Liver (tissue), 9 donors: ENCODE results near the gene AKR1C3. TPM values are rescaled to one million over a fixed set of nuclear protein-coding genes. Genes with fewer than 3 reads are reported as not detected.

ENCODE experiments used
- DNase-seq: peaks from one replicate; pipeline ENCODE4 v3.0.0-alpha.2; 2017; ENCODE audit warnings: low spot score
- H3K27ac ChIP-seq, 2 donors: one replicate each; pipeline ENCODE4 v1.7.0; 2013; ENCODE audit warnings: inconsistent platforms in 2 of 2, low read length in 2 of 2, control low read depth in 1 of 2, low read depth in 1 of 2, mild to moderate bottlenecking in 1 of 2
- H3K27me3 ChIP-seq, 4 donors: one replicate each; pipeline versions ENCODE4 v1.6.1 to v1.7.0; 2013; ENCODE audit warnings: low read length in 3 of 4, inconsistent platforms in 1 of 4, mild to moderate bottlenecking in 1 of 4, moderate library complexity in 1 of 4; ENCODE audit not compliant: control insufficient read depth in 4 of 4, insufficient read depth in 4 of 4
- H3K36me3 ChIP-seq, 4 donors: one replicate each; pipeline versions ENCODE4 v1.6.1 to v1.7.0; 2013; ENCODE audit warnings: low read length in 3 of 4, mild to moderate bottlenecking in 3 of 4, low read depth in 1 of 4, moderate library complexity in 1 of 4; ENCODE audit not compliant: control insufficient read depth in 4 of 4, insufficient read depth in 3 of 4
- H3K4me1 ChIP-seq, 4 donors: one replicate each; pipeline versions ENCODE4 v1.6.1 to v1.7.0; 2013; ENCODE audit warnings: low read length in 3 of 4, mild to moderate bottlenecking in 3 of 4, moderate library complexity in 1 of 4; ENCODE audit not compliant: control insufficient read depth in 4 of 4, insufficient read depth in 4 of 4
- H3K4me3 ChIP-seq, 3 donors: one replicate each; pipeline versions ENCODE4 v1.6.1 to v1.7.0; 2013; ENCODE audit warnings: low read length in 3 of 3, control low read depth in 1 of 3, low read depth in 1 of 3, mild to moderate bottlenecking in 1 of 3
- H3K9ac ChIP-seq, 2 donors: one replicate each; pipeline ENCODE4 v1.7.0; 2013; ENCODE audit warnings: low read length in 2 of 2, mild to moderate bottlenecking in 2 of 2, moderate library complexity in 2 of 2, control low read depth in 1 of 2, low read depth in 1 of 2
- H3K9me3 ChIP-seq, 4 donors: one replicate each; pipeline versions ENCODE4 v1.6.1 to v1.7.0; 2013; ENCODE audit warnings: low read length in 3 of 4; ENCODE audit not compliant: control insufficient read depth in 4 of 4
- ATF3 ChIP-seq: IDR thresholded peaks from 2 replicates; pipeline ENCODE4 v1.6.1; 2016; ENCODE audit warnings: antibody characterized with exemption
- CTCF ChIP-seq: fragments of 150-350 bp; IDR thresholded peaks from 2 replicates; pipeline ENCODE4 v1.5.1; 2017; ENCODE audit warnings: improper control_type of control experiment, low read depth, low read length; ENCODE audit not compliant: missing input control
- EGR1 ChIP-seq, 2 donors: IDR thresholded peaks; 2 replicates each; pipeline ENCODE4 v1.6.1; 2016 to 2018; ENCODE audit warnings: antibody characterized with exemption in 2 of 2, low read depth in 2 of 2
- FOXA1 ChIP-seq: IDR thresholded peaks from 2 replicates; pipeline ENCODE4 v1.6.1; 2016; ENCODE audit warnings: antibody characterized with exemption
- FOXA2 ChIP-seq: IDR thresholded peaks from 2 replicates; pipeline ENCODE4 v1.6.1; 2016; ENCODE audit warnings: antibody characterized with exemption
- GABPA ChIP-seq, 2 donors: IDR thresholded peaks in 1 of 2; conservative IDR thresholded peaks in 1 of 2; 2 replicates each; pipeline ENCODE4 v1.6.1; 2016; ENCODE audit warnings: antibody characterized with exemption in 2 of 2, mild to moderate bottlenecking in 1 of 2, moderate library complexity in 1 of 2
- HNF4A ChIP-seq, 2 donors: conservative IDR thresholded peaks; 2 replicates each; pipeline ENCODE4 v1.6.1; 2016; ENCODE audit warnings: antibody characterized with exemption in 2 of 2, mild to moderate bottlenecking in 2 of 2
- HNF4G ChIP-seq: IDR thresholded peaks from 2 replicates; pipeline ENCODE4 v1.6.1; 2016; ENCODE audit warnings: antibody characterized with exemption
- JUND ChIP-seq, 2 donors: IDR thresholded peaks; 2 replicates each; pipeline ENCODE4 v1.6.1; 2016; ENCODE audit warnings: antibody characterized with exemption in 2 of 2
- NR2F2 ChIP-seq: IDR thresholded peaks from 2 replicates; pipeline ENCODE4 v1.6.1; 2016; ENCODE audit warnings: antibody characterized with exemption
- RAD21 ChIP-seq, 2 donors: IDR thresholded peaks; 2 replicates each; pipeline ENCODE4 v1.6.1; 2016; ENCODE audit warnings: antibody characterized with exemption in 2 of 2, mild to moderate bottlenecking in 2 of 2
- RXRA ChIP-seq, 2 donors: IDR thresholded peaks; 2 replicates each; pipeline ENCODE4 v1.6.1; 2017 to 2018; ENCODE audit warnings: antibody characterized with exemption in 2 of 2, mild to moderate bottlenecking in 1 of 2
- SP1 ChIP-seq: IDR thresholded peaks from 2 replicates; pipeline ENCODE4 v1.6.1; 2018; ENCODE audit warnings: antibody characterized with exemption, mild to moderate bottlenecking
- TAF1 ChIP-seq: conservative IDR thresholded peaks from 2 replicates; pipeline ENCODE4 v1.6.1; 2016; ENCODE audit warnings: antibody characterized with exemption, mild to moderate bottlenecking
- YY1 ChIP-seq: IDR thresholded peaks from 2 replicates; pipeline ENCODE4 v1.6.1; 2016; ENCODE audit warnings: antibody characterized with exemption, mild to moderate bottlenecking
- WGBS: extraction: QIAGEN DNeasy Blood & Tissue Kit; methylation state at CpG from one replicate; pipeline ENCODE4 v1.1.7; 2013; 5-methylcytosine and 5-hydroxymethylcytosine counted together
- polyA plus RNA-seq, 2 donors: library from polyadenylated mRNA; stranded (reverse) in 1 of 2; unstranded in 1 of 2; fragments of 200-250 nt in 1 of 2; fragments of >200 nt in 1 of 2; fragmentation: Nextera tagmentation in 1 of 2; extraction: Ambion mirVana in 1 of 2; gene quantifications; one replicate each; pipeline versions ENCODE4 v1.2.1 to v1.2.3, GENCODE V29; 2013 to 2015
- total RNA-seq, 2 donors: library from RNA; depleted of rRNA; stranded (reverse); fragments of >200 nt; gene quantifications; one replicate each; pipeline ENCODE4 v1.2.3, GENCODE V29; 2014
- TF ChIP-seq, protein P1 (sequence below): IDR thresholded peaks from 2 replicates; pipeline ENCODE4 v1.6.1; 2016; ENCODE audit warnings: antibody characterized with exemption, mild to moderate bottlenecking
- TF ChIP-seq, protein P2 (sequence below): IDR thresholded peaks from 2 replicates; pipeline ENCODE4 v1.6.1; 2016; ENCODE audit warnings: antibody characterized with exemption
- TF ChIP-seq, protein P3 (sequence below): IDR thresholded peaks from 2 replicates; pipeline ENCODE4 v1.6.1; 2016; ENCODE audit warnings: antibody characterized with exemption
- donor health status: healthy.
- donor health status: healthy.
- donor health status: healthy.
- donor health status: healthy.
- donor health status: healthy.

The AKR1C3 gene
- total and polyA plus RNA-seq, 4 donors = 65.8 to 292 (median 174) TPM

GRCh38 chr10:5106553-5106952, 12.3 kb downstream of the AKR1C3 start:
- Histone ChIP-seq H3K9me3 (no peaks in the 10 kb centered on the region), H3K4me3 (no peak overlapping the region), H3K4me1 (peaks cover 0 to 10% (median 0%) of the 10 kb centered on the region in 4 donors), H3K9ac (no peak overlapping the region), H3K27ac (no peak overlapping the region), H3K36me3 (peaks cover 7 to 51% (median 24%) of the 10 kb centered on the region in 4 donors), H3K27me3 (no peaks in the 10 kb centered on the region)
- DNase-seq = no peak
- 83% methylated on average over 1 of the region's 1 CpG for WGBS
- TF ChIP-seq TAF1 (no peak), ATF3 (no peak), CTCF (no peak), GABPA (IDR thresholded peaks at IDR 0.05 in 1 of 2, conservative IDR thresholded peaks at IDR 0.05 in 1 of 2) (no peak), HNF4G (no peak), FOXA1 (no peak), EGR1 (IDR thresholded peaks at IDR 0.05; ENCODE audit: low read depth in 2 of 2) (no peak)

DNA sequence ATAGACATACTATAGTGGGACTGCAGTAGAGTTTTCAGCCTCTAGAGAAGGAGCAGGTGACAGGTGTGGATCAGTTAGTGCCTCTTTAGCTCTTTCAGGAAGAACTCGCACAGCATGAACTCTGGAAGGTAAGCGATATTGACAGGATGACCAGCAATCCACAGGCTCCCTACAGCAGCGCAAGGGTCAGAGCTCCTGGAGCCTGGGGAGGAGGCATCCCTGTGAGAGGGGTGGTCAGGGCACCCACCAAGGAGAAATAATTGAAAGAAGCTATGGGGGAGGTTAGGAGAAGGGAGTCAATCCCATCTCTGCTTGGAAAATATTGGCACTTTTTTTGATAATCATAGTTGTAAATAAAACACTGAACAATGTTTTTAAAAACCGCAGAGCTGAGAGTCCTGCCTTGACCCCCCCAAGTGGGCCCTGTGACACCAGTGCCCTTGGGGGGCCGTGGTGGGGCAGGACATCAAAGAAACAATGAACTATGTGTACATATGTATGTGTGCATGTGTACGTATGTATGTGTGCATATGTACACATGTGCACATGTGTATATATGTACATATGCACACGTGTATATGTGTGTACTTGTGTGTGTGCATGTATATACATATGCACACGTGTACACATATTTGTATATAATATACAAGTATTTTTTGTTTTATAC, 13.8 kb downstream of the AKR1C3 start:
- no peak overlapping the region for H3K27ac ChIP-seq
- no peak for TF ChIP-seq RAD21 (IDR thresholded peaks at IDR 0.05)
- TF ChIP-seq FOXA2 = no peak
- TF ChIP-seq HNF4A (conservative IDR thresholded peaks at IDR 0.05) = no peak
- TF ChIP-seq SP1 = no peak
- TF ChIP-seq GABPA (IDR thresholded peaks at IDR 0.05 in 1 of 2, conservative IDR thresholded peaks at IDR 0.05 in 1 of 2) = no peak
- TF ChIP-seq, protein P1, sequence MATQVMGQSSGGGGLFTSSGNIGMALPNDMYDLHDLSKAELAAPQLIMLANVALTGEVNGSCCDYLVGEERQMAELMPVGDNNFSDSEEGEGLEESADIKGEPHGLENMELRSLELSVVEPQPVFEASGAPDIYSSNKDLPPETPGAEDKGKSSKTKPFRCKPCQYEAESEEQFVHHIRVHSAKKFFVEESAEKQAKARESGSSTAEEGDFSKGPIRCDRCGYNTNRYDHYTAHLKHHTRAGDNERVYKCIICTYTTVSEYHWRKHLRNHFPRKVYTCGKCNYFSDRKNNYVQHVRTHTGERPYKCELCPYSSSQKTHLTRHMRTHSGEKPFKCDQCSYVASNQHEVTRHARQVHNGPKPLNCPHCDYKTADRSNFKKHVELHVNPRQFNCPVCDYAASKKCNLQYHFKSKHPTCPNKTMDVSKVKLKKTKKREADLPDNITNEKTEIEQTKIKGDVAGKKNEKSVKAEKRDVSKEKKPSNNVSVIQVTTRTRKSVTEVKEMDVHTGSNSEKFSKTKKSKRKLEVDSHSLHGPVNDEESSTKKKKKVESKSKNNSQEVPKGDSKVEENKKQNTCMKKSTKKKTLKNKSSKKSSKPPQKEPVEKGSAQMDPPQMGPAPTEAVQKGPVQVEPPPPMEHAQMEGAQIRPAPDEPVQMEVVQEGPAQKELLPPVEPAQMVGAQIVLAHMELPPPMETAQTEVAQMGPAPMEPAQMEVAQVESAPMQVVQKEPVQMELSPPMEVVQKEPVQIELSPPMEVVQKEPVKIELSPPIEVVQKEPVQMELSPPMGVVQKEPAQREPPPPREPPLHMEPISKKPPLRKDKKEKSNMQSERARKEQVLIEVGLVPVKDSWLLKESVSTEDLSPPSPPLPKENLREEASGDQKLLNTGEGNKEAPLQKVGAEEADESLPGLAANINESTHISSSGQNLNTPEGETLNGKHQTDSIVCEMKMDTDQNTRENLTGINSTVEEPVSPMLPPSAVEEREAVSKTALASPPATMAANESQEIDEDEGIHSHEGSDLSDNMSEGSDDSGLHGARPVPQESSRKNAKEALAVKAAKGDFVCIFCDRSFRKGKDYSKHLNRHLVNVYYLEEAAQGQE = no peak
- TF ChIP-seq FOXA1 = no peak
- no peak for TF ChIP-seq CTCF
- no peak for TF ChIP-seq EGR1 (IDR thresholded peaks at IDR 0.05; ENCODE audit: low read depth in 2 of 2)
- TF ChIP-seq, protein P2, sequence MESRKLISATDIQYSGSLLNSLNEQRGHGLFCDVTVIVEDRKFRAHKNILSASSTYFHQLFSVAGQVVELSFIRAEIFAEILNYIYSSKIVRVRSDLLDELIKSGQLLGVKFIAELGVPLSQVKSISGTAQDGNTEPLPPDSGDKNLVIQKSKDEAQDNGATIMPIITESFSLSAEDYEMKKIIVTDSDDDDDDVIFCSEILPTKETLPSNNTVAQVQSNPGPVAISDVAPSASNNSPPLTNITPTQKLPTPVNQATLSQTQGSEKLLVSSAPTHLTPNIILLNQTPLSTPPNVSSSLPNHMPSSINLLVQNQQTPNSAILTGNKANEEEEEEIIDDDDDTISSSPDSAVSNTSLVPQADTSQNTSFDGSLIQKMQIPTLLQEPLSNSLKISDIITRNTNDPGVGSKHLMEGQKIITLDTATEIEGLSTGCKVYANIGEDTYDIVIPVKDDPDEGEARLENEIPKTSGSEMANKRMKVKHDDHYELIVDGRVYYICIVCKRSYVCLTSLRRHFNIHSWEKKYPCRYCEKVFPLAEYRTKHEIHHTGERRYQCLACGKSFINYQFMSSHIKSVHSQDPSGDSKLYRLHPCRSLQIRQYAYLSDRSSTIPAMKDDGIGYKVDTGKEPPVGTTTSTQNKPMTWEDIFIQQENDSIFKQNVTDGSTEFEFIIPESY = no peak
- no peak for TF ChIP-seq RXRA (IDR thresholded peaks at IDR 0.05)
- TF ChIP-seq HNF4G = no peak
- TF ChIP-seq ATF3 = no peak
- no peak for TF ChIP-seq YY1
- no peak for TF ChIP-seq NR2F2
- TF ChIP-seq, protein P3, sequence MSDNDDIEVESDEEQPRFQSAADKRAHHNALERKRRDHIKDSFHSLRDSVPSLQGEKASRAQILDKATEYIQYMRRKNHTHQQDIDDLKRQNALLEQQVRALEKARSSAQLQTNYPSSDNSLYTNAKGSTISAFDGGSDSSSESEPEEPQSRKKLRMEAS = no peak
- TF ChIP-seq JUND (IDR thresholded peaks at IDR 0.05) = no peak
- no peak for TF ChIP-seq TAF1
- peaks cover 7 to 42% (median 21%) of the 10 kb centered on the region in 4 donors for H3K36me3 ChIP-seq
- no peaks in the 10 kb centered on the region for H3K27me3 ChIP-seq
- no peak for DNase-seq
- 67% methylated on average over 8 of the region's 8 CpGs for WGBS
- no peak overlapping the region for H3K9ac ChIP-seq
- no peaks in the 10 kb centered on the region for H3K9me3 ChIP-seq
- H3K4me1 ChIP-seq = peaks cover 0 to 10% (median 0%) of the 10 kb centered on the region in 4 donors
- H3K4me3 ChIP-seq = no peak overlapping the region
